DND-41 (cell line): Measurements from ENCODE around the gene FGF1.

ENCODE experiments used
- ATAC-seq: fragments of 200-7000 bp; cut with Tn5 transposase; 3 replicates; pipeline ENCODE4 v1.9.1; 2021; ENCODE audit warnings: low read depth; ENCODE audit not compliant: insufficient read depth
- DNase-seq: peaks from one replicate; pipeline ENCODE4 v3.0.0-alpha.2; 2020
- H2AFZ ChIP-seq: 2 replicates; pipeline ENCODE4 v1.6.0; 2012; ENCODE audit warnings: low read depth, low read length
- H3K27ac ChIP-seq: 2 replicates; pipeline ENCODE4 v1.5.1; 2012; ENCODE audit warnings: low read length, inconsistent platforms
- H3K27me3 ChIP-seq: fragments of 200-600 bp; sonication (generic); 2 replicates; pipeline ENCODE4 v1.6.0; 2012; ENCODE audit warnings: low read length, mild to moderate bottlenecking, inconsistent platforms; ENCODE audit not compliant: insufficient read depth, poor library complexity
- H3K36me3 ChIP-seq: 2 replicates; pipeline ENCODE4 v1.5.1; 2012; ENCODE audit warnings: low read length, inconsistent platforms; ENCODE audit not compliant: insufficient read depth
- H3K4me1 ChIP-seq: 2 replicates; pipeline ENCODE4 v1.5.1; 2012; ENCODE audit warnings: mild to moderate bottlenecking, low read length; ENCODE audit not compliant: insufficient read depth
- H3K4me2 ChIP-seq: 2 replicates; pipeline ENCODE4 v1.6.0; 2012; ENCODE audit warnings: mild to moderate bottlenecking, moderate library complexity, low read length, inconsistent platforms; ENCODE audit not compliant: insufficient read depth
- H3K4me3 ChIP-seq, 2 experiments: fragments of 200-600 bp in 1 of 2; shearing (Covaris generic) in 1 of 2; 2 replicates each; pipeline ENCODE4 v1.5.1; 2012 to 2016; ENCODE audit warnings: inconsistent platforms in 2 of 2, low read length in 2 of 2, mild to moderate bottlenecking in 2 of 2, low read depth in 1 of 2, moderate library complexity in 1 of 2
- H3K79me2 ChIP-seq: 2 replicates; pipeline ENCODE4 v1.6.0; 2012; ENCODE audit warnings: low read length, inconsistent platforms; ENCODE audit not compliant: insufficient read depth
- H3K9ac ChIP-seq: 2 replicates; pipeline ENCODE4 v1.6.0; 2012; ENCODE audit warnings: low read depth, mild to moderate bottlenecking, inconsistent platforms, low read length, moderate library complexity
- H3K9me3 ChIP-seq: 2 replicates; pipeline ENCODE4 v1.5.1; 2012; ENCODE audit warnings: low read length, moderate library complexity, mild to moderate bottlenecking, inconsistent platforms; ENCODE audit not compliant: insufficient read depth, severe bottlenecking
- H4K20me1 ChIP-seq: 2 replicates; pipeline ENCODE4 v1.6.0; 2012; ENCODE audit warnings: low read length; ENCODE audit not compliant: insufficient read depth
- EZH2 ChIP-seq: IDR thresholded peaks from 3 replicates; pipeline ENCODE4 v1.6.1; 2012; ENCODE audit warnings: borderline replicate concordance, low read depth, mild to moderate bottlenecking, moderate library complexity, low read length, inconsistent platforms; ENCODE audit not compliant: severe bottlenecking
- TF ChIP-seq, protein P1 (sequence below): IDR thresholded peaks from 2 replicates; pipeline ENCODE4 v1.5.1; 2012; ENCODE audit warnings: borderline replicate concordance, low read length, moderate library complexity, mild to moderate bottlenecking; ENCODE audit not compliant: poor library complexity, severe bottlenecking; ENCODE audit errors: extremely low read depth

Gene FGF1

DNA sequence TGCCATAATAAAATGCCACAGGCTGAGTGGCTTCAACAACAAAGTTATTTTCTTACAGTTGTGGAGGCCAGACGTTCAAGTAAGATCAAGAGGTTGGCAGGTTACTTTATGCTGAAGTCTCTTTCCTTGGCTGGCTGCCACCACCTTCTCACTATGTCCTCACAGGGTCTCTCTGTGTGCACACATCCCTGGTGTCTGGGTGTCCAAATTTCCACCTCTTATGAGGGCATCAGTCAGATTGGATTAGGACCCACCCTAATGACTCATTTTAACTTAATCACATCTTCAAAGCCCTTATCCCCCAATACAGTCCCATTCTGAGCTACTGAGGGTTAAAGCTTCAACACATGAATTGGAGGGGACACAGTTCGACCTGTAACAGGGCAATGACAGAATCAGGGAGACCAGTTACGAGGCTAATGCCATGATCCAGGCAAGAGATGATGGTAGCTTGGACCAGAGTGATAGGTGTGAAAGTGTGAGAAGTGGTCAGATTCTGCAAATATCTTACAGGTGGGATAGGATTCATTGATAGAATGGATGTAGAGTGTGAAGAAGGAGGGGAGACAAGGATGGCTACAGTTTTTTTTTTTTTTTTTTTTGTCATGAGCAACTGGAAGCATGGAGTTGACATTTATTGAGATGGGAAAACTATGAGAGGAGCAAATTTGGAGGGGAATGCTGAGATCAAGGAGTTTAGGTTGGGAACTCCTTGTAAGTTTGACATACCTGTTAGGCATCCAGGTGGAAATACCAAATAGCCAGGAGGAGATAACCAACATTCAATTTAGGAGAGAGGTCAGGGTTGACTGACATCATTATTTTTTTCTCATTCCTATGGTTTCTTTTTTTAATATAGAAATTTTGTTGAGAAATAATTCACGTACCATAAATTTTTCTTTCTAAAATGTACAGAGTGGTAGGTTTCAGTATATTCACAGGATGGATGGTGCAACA, 39.6 kb upstream of the FGF1 start:
- H3K9me3 ChIP-seq: no peaks in the 10 kb centered on the region
- H3K27ac ChIP-seq: no peak overlapping the region
- no peaks in the 10 kb centered on the region for H3K4me1 ChIP-seq
- H3K4me3 ChIP-seq: no peak overlapping the region
- DNase-seq (no peak), ATAC-seq (no peak)
- H3K36me3 ChIP-seq: no peaks in the 10 kb centered on the region
- no peak overlapping the region for H3K4me2 ChIP-seq
- H4K20me1 ChIP-seq: no peaks in the 10 kb centered on the region
- no peaks in the 10 kb centered on the region for H3K27me3 ChIP-seq
- H2AFZ ChIP-seq: no peak overlapping the region
- H3K9ac ChIP-seq: no peak overlapping the region
- no peaks in the 10 kb centered on the region for H3K79me2 ChIP-seq
- TF ChIP-seq EZH2: no peak
- TF ChIP-seq, protein P1, sequence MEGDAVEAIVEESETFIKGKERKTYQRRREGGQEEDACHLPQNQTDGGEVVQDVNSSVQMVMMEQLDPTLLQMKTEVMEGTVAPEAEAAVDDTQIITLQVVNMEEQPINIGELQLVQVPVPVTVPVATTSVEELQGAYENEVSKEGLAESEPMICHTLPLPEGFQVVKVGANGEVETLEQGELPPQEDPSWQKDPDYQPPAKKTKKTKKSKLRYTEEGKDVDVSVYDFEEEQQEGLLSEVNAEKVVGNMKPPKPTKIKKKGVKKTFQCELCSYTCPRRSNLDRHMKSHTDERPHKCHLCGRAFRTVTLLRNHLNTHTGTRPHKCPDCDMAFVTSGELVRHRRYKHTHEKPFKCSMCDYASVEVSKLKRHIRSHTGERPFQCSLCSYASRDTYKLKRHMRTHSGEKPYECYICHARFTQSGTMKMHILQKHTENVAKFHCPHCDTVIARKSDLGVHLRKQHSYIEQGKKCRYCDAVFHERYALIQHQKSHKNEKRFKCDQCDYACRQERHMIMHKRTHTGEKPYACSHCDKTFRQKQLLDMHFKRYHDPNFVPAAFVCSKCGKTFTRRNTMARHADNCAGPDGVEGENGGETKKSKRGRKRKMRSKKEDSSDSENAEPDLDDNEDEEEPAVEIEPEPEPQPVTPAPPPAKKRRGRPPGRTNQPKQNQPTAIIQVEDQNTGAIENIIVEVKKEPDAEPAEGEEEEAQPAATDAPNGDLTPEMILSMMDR: no peak

DNA sequence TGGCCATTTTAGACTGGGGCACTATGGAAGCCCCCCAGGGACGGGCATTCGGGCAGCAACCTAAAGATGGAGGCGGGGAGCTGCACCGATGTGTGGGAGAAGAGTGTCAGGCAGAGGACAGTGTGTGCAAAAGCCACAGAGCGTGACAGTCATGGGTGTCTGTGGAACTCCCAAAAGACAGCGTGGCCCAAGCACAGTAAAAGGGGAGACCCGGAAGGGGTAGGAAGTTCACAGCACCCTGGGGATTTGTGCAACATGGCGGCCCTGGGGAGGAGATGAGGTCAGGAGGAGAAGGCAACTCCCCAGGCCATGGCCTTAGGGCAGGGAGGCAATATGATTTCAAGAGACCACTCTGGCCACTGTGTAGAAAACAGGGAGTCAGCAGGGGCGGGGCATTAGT, 38.9 kb upstream of the FGF1 start:
- TF ChIP-seq, protein P1: no peak
- TF ChIP-seq EZH2: no peak
- Histone ChIP-seq H3K4me2 (no peak overlapping the region), H3K27ac (no peak overlapping the region), H3K36me3 (no peaks in the 10 kb centered on the region), H3K27me3 (no peaks in the 10 kb centered on the region), H3K9me3 (no peaks in the 10 kb centered on the region), H3K4me1 (no peaks in the 10 kb centered on the region), H3K9ac (no peak overlapping the region), H3K4me3 (no peak overlapping the region), H4K20me1 (no peaks in the 10 kb centered on the region), H3K79me2 (no peaks in the 10 kb centered on the region), H2AFZ (no peak overlapping the region)
- DNase-seq (no peak), ATAC-seq (no peak)

DNA sequence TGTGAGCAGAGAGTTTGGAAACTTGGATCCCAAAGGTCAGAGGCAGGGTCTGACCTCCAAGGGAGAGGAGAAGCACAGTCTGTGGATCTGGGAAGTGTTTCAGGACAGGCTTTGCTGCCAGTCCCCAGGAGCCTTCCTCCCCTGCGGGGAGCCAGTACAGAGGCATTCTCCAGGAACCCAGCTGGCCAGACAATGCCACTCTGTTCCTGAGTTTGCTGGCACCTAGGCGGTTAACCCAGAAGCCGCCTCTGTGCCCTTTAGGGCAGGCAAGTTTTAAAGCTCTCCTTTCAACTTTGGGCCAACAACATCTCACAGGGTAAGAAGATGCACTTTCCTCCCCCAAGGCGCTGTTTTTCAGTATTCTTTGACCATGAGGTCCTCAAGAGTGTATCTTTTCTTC, 37.0 kb upstream of the FGF1 start:
- H3K4me2 ChIP-seq: no peak overlapping the region
- TF ChIP-seq EZH2: no peak
- TF ChIP-seq, protein P1: no peak
- no peak overlapping the region for H3K27ac ChIP-seq
- no peaks in the 10 kb centered on the region for H3K27me3 ChIP-seq
- ATAC-seq (no peak), DNase-seq (no peak)
- no peak overlapping the region for H3K4me3 ChIP-seq
- no peak overlapping the region for H3K9ac ChIP-seq
- no peaks in the 10 kb centered on the region for H3K36me3 ChIP-seq
- no peaks in the 10 kb centered on the region for H3K79me2 ChIP-seq
- H4K20me1 ChIP-seq: no peaks in the 10 kb centered on the region
- H3K4me1 ChIP-seq: no peaks in the 10 kb centered on the region
- H3K9me3 ChIP-seq: no peaks in the 10 kb centered on the region
- no peak overlapping the region for H2AFZ ChIP-seq
